OCI-LY7 (cell line): ENCODE data around the gene RAB5IF.

Experiments used
- CTCF ChIP-seq: fragments of 200-600 bp; sonication (generic); conservative IDR thresholded peaks from 2 replicates; pipeline ENCODE4 v1.5.1; 2014; ENCODE audit warnings: mild to moderate bottlenecking, antibody characterized with exemption, low read length, moderate library complexity, mixed read lengths
- EZH2phosphoT487 ChIP-seq: fragments of 200-600 bp; sonication (generic); IDR thresholded peaks from 2 replicates; pipeline ENCODE4 v1.6.1; 2018; ENCODE audit warnings: low read depth, borderline replicate concordance, mild to moderate bottlenecking, mixed run types, antibody characterized with exemption, low read length, moderate library complexity, mixed read lengths

DNA sequence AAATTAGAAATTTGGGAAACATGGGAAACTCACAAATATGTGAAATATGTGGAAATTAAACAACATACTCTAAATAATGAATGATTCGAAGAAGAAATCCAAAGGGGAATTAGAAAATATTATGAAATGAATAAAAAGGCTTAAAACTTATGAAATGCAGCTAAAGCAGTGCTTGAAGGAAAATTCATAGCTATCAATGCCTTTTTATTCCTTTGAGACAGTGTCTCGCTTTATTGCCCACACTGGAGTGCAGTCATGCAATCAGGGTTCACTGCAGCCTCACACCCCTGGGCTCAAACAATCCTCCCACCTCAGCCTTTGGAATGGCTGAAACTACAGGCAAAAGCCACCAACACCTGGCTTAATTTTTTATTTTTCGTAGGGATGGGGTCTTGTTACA is 40.1 kb upstream of the RAB5IF start:
- no peak for TF ChIP-seq CTCF
- no peak for TF ChIP-seq EZH2phosphoT487
